AG04450 (cell line): ENCODE results near the gene RASGRF2. TPM values are rescaled to one million over a fixed set of nuclear protein-coding genes. Genes with fewer than 3 reads are reported as not detected.

Experiments used
- CTCF ChIA-PET: fragments of 300-600, 350-600 bp; formaldehyde crosslinking; extraction: SDS; loops from one replicate; lab custom pipeline; 2022; ENCODE audit warnings: antibody characterized with exemption, inconsistent platforms; lab: Charles Lee
- POLR2A ChIA-PET: fragments of 350-600 bp; formaldehyde crosslinking; extraction: SDS; loops from one replicate; lab custom pipeline; 2021; ENCODE audit warnings: antibody characterized with exemption, inconsistent platforms; lab: Yijun Ruan, JAX
- DNase-seq: peaks from one replicate; pipeline ENCODE4 v3.0.0-alpha.2; 2011; ENCODE audit warnings: low read depth, low spot score
- H3K27ac ChIP-seq: one replicate; pipeline ENCODE4 v1.5.1; 2012; ENCODE audit warnings: low read depth, low read length, control low read depth
- H3K27me3 ChIP-seq: one replicate; pipeline ENCODE4 v1.6.0; 2012; ENCODE audit warnings: low read length; ENCODE audit not compliant: control insufficient read depth, insufficient read depth
- H3K4me3 ChIP-seq: 2 replicates; pipeline ENCODE4 v1.5.1; 2011; ENCODE audit warnings: mild to moderate bottlenecking, low read depth, low read length, control low read depth
- H3K9me3 ChIP-seq: 2 replicates; pipeline ENCODE4 v1.5.1; 2012; ENCODE audit warnings: low read length; ENCODE audit not compliant: control insufficient read depth, insufficient read depth
- CTCF ChIP-seq: IDR thresholded peaks from 2 replicates; pipeline ENCODE4 v1.5.1; 2011; ENCODE audit warnings: low read depth, low read length, control low read depth, inconsistent platforms
- polyA plus RNA-seq: library from polyadenylated mRNA; depleted of rRNA; stranded (reverse); fragments of >200 nt; gene quantifications from 2 replicates; pipeline ENCODE4 v1.2.3, GENCODE V29; 2011

RASGRF2 gene
- polyA plus RNA-seq, 1 experiment, result 19.5 TPM

DNA sequence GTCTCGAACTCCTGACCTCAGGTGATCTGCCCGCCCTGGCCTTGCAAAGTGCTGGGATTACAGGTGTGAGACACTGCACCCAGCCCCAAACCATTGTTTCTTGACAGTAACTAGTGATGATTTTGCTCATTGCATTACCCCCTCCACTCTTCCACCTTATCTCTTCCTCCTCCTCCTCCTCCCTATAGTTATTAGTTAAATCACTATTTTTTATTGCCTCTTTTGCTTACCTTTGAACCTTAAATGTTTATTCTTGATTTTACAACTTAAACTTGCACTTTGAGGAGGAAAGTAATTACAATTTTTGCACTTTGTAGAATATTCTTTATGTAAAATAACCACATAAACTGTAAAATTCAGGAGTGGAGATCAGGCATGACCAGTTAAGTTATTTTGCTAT, 35.7 kb downstream of the RASGRF2 start:
- H3K4me3 ChIP-seq, result no peak overlapping the region
- H3K9me3 ChIP-seq, result no peaks in the 10 kb centered on the region
- H3K27me3 ChIP-seq, result no peaks in the 10 kb centered on the region
- CTCF ChIA-PET, result no interaction called here
- DNase-seq, result no peak
- no peak for TF ChIP-seq CTCF
- H3K27ac ChIP-seq, result no peak overlapping the region
- POLR2A ChIA-PET, result no interaction called here

GRCh38 chr5:80998590-80998979, 38.4 kb downstream of the RASGRF2 start:
- POLR2A ChIA-PET, result no interaction called here
- H3K27me3 ChIP-seq, result no peaks in the 10 kb centered on the region
- CTCF ChIA-PET, result no interaction called here
- no peak for DNase-seq
- H3K9me3 ChIP-seq, result no peaks in the 10 kb centered on the region
- H3K4me3 ChIP-seq, result no peak overlapping the region
- H3K27ac ChIP-seq, result no peak overlapping the region
- TF ChIP-seq CTCF, result no peak

DNA sequence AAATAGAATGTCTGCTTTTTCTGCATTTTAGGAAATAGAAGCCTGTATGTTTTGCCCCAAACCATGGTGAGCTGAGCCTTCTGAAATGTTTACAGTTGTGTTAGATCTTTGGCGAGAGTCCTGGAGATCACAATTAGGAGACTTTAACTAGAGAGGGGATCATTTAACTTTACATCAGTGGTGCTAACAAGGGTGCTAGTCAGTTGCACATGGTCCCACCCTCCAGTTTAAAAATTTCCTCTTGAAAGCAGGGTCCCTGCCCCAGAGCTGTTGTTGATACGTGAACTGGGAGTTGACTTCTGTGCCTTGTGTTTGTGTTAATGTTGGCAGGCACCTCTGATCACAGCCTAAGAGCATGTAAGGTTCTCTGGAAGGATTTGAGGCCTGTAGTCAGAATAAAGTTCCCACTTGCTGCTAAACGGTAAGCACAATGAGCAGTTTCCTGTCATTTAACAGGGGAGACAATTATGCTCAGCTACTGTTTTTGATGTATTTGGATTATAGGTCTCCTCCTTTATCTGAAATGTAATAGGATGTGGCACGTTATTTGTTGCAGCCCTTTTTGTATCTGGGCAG, 43.7 kb downstream of the RASGRF2 start:
- no peaks in the 10 kb centered on the region for H3K9me3 ChIP-seq
- ChIA-PET POLR2A (no interaction called here), CTCF (interaction anchor here (1.1 kb wide), 1 partner anchor 191 kb away, joined by 3 read pairs; no protein-coding TSS in a partner anchor)
- no peaks in the 10 kb centered on the region for H3K27me3 ChIP-seq
- DNase-seq, result no peak
- H3K4me3 ChIP-seq, result no peak overlapping the region
- H3K27ac ChIP-seq, result peak overlapping the region; percentile 21
- no peak for TF ChIP-seq CTCF

DNA sequence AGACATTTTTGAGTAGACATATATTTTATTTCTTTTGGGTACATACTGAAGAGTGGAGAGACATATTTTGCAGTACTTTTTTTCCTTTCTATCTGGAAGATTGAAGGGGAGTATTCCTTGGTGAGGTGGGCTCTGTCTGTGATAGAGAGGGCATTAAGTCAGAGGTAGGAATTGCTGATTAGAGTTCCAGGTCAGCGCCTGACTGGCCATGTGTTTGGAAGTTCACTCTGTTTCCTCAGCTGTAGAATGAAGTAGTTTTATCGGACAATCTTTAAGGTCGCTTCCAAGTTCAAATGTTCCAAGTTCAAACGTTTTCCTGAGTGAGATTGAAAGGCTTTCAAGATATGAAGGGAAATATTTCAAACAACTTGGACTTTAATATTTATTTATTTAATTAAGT, 45.5 kb downstream of the RASGRF2 start:
- CTCF ChIA-PET, result no interaction called here
- POLR2A ChIA-PET, result no interaction called here
- no peak for TF ChIP-seq CTCF
- Histone ChIP-seq H3K4me3 (no peak overlapping the region), H3K27me3 (no peaks in the 10 kb centered on the region), H3K27ac (no peak overlapping the region), H3K9me3 (no peaks in the 10 kb centered on the region)
- no peak for DNase-seq

- ChIA-PET POLR2A (no interaction called here), CTCF (no interaction called here)
- Histone ChIP-seq H3K4me3 (no peak overlapping the region), H3K9me3 (no peaks in the 10 kb centered on the region), H3K27me3 (no peaks in the 10 kb centered on the region), H3K27ac (no peak overlapping the region)
- no peak for TF ChIP-seq CTCF
- no peak for DNase-seq
Observed at GRCh38 chr5:81006231-81006630, 46.1 kb downstream of the RASGRF2 start.
